OCI-LY3 (cell line): ENCODE measurements around the gene SPATA31C2.
"Not testable (repeated sequence)": the region's sequence is repeated elsewhere in the genome, so short reads cannot be mapped to it uniquely, and the experiment has no call there.

Experiments
- H2AFZ ChIP-seq: fragments of 200-600, 300-600 bp; shearing (Covaris generic); 2 replicates; pipeline ENCODE4 v1.6.0; 2014; ENCODE audit warnings: antibody characterized with exemption, low read depth, low read length
- H3K27ac ChIP-seq: fragments of 200-600, 300-600 bp; sonication (generic); 2 replicates; pipeline ENCODE4 v1.5.1; 2014; ENCODE audit warnings: mild to moderate bottlenecking, low read length, moderate library complexity, mixed read lengths
- H3K27me3 ChIP-seq: fragments of 200-600, 300-600 bp; sonication (generic); 2 replicates; pipeline ENCODE4 v1.6.1; 2014; ENCODE audit warnings: low read depth, low read length, mixed read lengths
- H3K36me3 ChIP-seq: fragments of 200-600, 300-600 bp; sonication (generic); replicated peaks from 2 replicates; pipeline ENCODE3; 2014; ENCODE audit warnings: low read depth, low read length, mixed read lengths
- H3K4me1 ChIP-seq: fragments of 300-600, 200-600 bp; sonication (generic); 2 replicates; pipeline ENCODE4 v1.6.1; 2014; ENCODE audit warnings: low read length, mixed read lengths
- H3K4me2 ChIP-seq: fragments of 200-600, 300-600 bp; sonication (generic); 2 replicates; pipeline ENCODE4 v1.6.1; 2014; ENCODE audit warnings: low read length, mixed read lengths
- H3K4me3 ChIP-seq: fragments of 300-600, 200-600 bp; sonication (generic); 2 replicates; pipeline ENCODE4 v1.5.1; 2014; ENCODE audit warnings: antibody characterized with exemption, mild to moderate bottlenecking, low read length, moderate library complexity
- H3K79me2 ChIP-seq: fragments of 300-600, 200-600 bp; shearing (Covaris generic); 2 replicates; pipeline ENCODE4 v1.6.1; 2014; ENCODE audit warnings: mild to moderate bottlenecking, low read length, mixed read lengths
- H3K9ac ChIP-seq: fragments of 300-600, 200-600 bp; shearing (Covaris generic); 2 replicates; pipeline ENCODE4 v1.6.0; 2014; ENCODE audit warnings: mild to moderate bottlenecking, low read length, moderate library complexity
- H3K9me3 ChIP-seq: fragments of 200-600, 300-600 bp; shearing (Covaris generic); 2 replicates; pipeline ENCODE4 v1.6.1; 2014; ENCODE audit warnings: low read length, mixed read lengths; ENCODE audit not compliant: insufficient read depth
- H4K20me1 ChIP-seq: fragments of 200-600, 300-600 bp; sonication (generic); 2 replicates; pipeline ENCODE4 v1.6.1; 2016; ENCODE audit warnings: low read length, mixed read lengths; ENCODE audit not compliant: insufficient read depth
- EZH2phosphoT487 ChIP-seq: fragments of 200-600 bp; shearing (Covaris generic); IDR thresholded peaks from 2 replicates; pipeline ENCODE4 v1.6.1; 2018; ENCODE audit warnings: antibody characterized with exemption, mixed run types, low read depth
- TF ChIP-seq, protein P1 (sequence below): fragments of 200-600, 300-600 bp; sonication (generic); IDR thresholded peaks from 2 replicates; pipeline ENCODE4 v1.5.1; 2014; ENCODE audit warnings: antibody characterized with exemption, low read length, low read depth

Gene SPATA31C2

DNA sequence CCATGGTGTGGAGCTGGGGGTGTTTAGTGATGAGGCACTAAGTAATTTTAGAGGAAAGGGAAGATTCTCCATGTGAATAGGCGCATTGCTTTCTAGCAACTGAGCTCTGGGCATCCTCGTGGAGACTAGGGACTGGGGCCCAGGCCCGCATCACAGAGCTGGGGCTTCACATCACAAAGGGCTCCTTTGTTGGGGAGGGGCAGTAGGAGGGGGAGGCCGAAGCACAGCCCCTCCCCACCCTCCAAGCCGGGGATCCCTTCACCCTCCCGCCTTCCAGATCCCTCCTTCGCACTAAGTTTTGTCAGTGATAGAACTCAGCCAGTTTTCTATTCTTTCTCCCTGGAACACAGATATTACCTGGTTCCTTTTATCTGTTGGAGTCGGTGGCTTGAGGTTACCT, at the start of gene SPATA31C2:
Gene SPATA31C2 (minus strand): TSS at position 101 of the 400 bp plus-strand sequence. CDS start 29 bp downstream, at position 72.
- H3K9me3 ChIP-seq, H3K9ac ChIP-seq, H3K4me3 ChIP-seq, H3K27ac ChIP-seq, H3K27me3 ChIP-seq, H3K4me2 ChIP-seq, H2AFZ ChIP-seq, H3K4me1 ChIP-seq, H4K20me1 ChIP-seq, H3K36me3 ChIP-seq, H3K79me2 ChIP-seq: not testable (repeated sequence)

DNA sequence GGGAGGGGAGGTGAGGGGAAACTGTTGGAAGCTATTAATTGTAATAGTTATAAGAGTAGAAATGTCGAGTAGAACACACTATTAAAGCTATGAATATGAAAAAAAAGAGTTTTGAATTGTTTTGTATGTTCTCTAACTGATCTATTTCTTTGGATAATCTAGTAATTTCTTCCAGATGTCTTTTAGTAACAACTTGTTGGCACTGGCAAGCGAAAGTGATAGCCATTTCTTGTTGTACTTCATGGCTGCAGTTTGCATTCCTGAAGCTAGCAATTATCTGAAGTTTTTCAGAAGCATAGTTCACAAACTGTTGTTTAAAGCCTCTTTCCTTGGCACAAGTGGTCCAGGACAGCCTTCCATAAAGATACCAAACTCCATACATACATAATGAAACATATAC, 49.4 kb upstream of the SPATA31C2 start:
- Histone ChIP-seq H3K36me3 (no peaks in the 10 kb centered on the region), H3K79me2 (no peaks in the 10 kb centered on the region), H3K27me3 (no peaks in the 10 kb centered on the region), H3K4me3 (no peak overlapping the region), H3K27ac (no peak overlapping the region), H3K9ac (no peak overlapping the region), H3K4me1 (no peaks in the 10 kb centered on the region), H2AFZ (no peak overlapping the region), H3K9me3 (no peaks in the 10 kb centered on the region), H4K20me1 (no peaks in the 10 kb centered on the region), H3K4me2 (no peak overlapping the region)
- TF ChIP-seq, protein P1, sequence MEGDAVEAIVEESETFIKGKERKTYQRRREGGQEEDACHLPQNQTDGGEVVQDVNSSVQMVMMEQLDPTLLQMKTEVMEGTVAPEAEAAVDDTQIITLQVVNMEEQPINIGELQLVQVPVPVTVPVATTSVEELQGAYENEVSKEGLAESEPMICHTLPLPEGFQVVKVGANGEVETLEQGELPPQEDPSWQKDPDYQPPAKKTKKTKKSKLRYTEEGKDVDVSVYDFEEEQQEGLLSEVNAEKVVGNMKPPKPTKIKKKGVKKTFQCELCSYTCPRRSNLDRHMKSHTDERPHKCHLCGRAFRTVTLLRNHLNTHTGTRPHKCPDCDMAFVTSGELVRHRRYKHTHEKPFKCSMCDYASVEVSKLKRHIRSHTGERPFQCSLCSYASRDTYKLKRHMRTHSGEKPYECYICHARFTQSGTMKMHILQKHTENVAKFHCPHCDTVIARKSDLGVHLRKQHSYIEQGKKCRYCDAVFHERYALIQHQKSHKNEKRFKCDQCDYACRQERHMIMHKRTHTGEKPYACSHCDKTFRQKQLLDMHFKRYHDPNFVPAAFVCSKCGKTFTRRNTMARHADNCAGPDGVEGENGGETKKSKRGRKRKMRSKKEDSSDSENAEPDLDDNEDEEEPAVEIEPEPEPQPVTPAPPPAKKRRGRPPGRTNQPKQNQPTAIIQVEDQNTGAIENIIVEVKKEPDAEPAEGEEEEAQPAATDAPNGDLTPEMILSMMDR, result no peak
- no peak for TF ChIP-seq EZH2phosphoT487

DNA sequence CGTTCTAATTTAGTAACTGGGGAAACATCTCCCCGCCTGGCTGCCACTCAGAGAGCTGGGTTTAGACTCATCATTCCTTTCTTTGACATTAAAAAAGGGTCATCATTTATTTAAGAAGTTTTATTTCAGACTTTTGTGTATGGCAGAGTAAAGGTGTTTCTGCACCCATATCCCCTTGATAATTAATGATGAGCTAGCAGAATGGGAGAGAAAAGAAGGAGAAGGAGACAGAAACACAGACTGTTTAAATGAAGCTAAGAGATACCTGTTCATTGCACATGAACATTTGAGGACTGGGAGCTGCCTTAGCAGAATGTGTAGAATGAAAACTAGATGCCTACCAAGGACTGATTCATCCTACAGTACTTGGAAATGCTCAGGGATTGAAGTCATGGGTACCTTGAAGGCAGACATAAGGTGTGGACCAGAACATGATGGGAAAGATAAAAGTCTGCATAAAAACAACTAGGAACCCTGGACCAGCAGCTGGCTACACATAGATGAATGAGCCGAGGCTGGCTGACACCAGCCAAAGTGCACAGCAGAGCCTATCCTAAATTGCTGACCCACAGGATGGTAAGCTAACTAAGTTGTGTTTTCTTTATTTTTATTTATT, 48.3 kb upstream of the SPATA31C2 start:
- Histone ChIP-seq H3K4me2 (no peak overlapping the region), H3K27ac (no peak overlapping the region), H3K4me1 (no peaks in the 10 kb centered on the region), H3K9me3 (no peaks in the 10 kb centered on the region), H4K20me1 (no peaks in the 10 kb centered on the region), H3K4me3 (no peak overlapping the region), H3K9ac (no peak overlapping the region), H2AFZ (no peak overlapping the region), H3K79me2 (no peaks in the 10 kb centered on the region), H3K27me3 (no peaks in the 10 kb centered on the region), H3K36me3 (no peaks in the 10 kb centered on the region)
- TF ChIP-seq, protein P1, result no peak
- TF ChIP-seq EZH2phosphoT487, result no peak

DNA sequence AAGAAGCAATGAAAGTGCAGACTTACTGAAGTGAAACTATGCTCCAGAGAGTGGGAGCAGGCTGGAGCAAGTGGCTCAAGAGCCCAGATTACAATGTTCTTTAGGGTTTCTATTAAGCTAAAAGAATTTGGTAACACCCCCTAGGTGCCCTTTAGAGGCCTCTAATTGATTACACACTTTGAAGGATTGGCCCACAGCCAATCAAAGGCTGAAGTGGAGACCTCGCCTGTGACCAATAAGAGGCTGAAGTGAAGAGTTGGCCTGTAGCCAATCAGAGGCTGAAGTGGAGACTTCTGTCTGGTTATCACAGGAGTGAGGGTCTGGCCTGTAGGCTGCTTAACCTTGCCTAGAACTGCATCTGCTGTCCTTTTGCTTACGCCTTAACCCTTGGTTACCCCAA, 46.7 kb upstream of the SPATA31C2 start:
- Histone ChIP-seq H3K9ac (no peak overlapping the region), H3K4me2 (no peak overlapping the region), H3K79me2 (no peaks in the 10 kb centered on the region), H3K4me3 (no peak overlapping the region), H3K9me3 (no peaks in the 10 kb centered on the region), H2AFZ (no peak overlapping the region), H4K20me1 (no peaks in the 10 kb centered on the region), H3K27ac (no peak overlapping the region), H3K27me3 (no peaks in the 10 kb centered on the region), H3K36me3 (no peaks in the 10 kb centered on the region), H3K4me1 (no peaks in the 10 kb centered on the region)
- TF ChIP-seq, protein P1, result no peak
- no peak for TF ChIP-seq EZH2phosphoT487
